Smooth muscle cell of the coronary artery (primary cell): ENCODE measurements around the gene CENPA. TPM values are rescaled to one million over a fixed set of nuclear protein-coding genes. Genes with fewer than 3 reads are reported as not detected.

Experiments used
- total RNA-seq: library from RNA; depleted of rRNA; stranded (reverse); fragments of >200 nt; gene quantifications from 2 replicates; pipeline ENCODE4 v1.2.3, GENCODE V29; 2014; ENCODE audit warnings: low replicate concordance

CENPA gene
- 0.47 and 2.9 TPM in 2 replicates for total RNA-seq

DNA sequence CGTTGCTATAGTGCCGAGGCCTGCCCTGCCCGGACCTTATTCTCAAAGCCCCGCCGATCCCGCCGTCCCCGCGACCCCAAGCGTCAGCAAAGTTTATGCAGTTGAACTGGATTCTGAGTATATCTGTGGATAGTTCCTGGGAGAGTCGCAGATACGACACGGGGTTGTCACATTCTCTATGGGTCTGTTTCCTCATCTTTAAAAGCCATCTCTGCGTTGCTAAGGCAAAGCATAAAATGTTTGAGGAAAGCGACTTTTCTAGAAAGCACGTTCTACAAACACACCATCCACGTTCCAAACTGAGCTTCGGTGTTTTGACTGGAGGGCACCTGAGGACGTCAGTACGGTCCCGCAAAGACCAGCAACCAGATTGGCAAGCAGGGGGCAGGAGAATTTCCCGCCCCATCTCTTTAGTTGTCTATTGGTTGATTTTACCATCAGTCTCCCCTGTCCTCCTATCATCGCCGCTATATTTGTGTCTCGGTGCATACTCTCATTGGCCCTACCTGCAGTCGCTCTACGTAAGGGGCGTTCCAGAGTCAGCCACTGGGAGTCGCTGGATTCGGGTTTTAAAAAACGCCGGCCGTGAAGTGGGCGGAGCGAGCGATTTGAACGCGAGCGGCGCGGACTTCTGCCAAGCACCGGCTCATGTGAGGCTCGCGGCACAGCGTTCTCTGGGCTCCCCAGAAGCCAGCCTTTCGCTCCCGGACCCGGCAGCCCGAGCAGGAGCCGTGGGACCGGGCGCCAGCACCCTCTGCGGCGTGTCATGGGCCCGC, at the start of gene CENPA:
TSS of gene CENPA (plus strand) at position 626 of the 776 bp plus-strand sequence. CDS start at position 767, 141 bp downstream.

GRCh38 chr2:26764078-26764887, 21.6 kb upstream of the CENPA start, which contains the start of gene SLC35F6:
SLC35F6 (plus strand) TSS chr2:26764284; CDS start chr2:26764350, 66 bp downstream.

Other genes starting within 250 kb of the CENPA start
- gene CIB4, start 144.7 kb upstream of the CENPA start, total RNA-seq: not detected in 2 replicates
- 0.23 and 1.1 TPM in 2 replicates for gene KCNK3, start 93.3 kb upstream of the CENPA start, total RNA-seq
- gene SLC35F6, start 21.8 kb upstream of the CENPA start, total RNA-seq: 21.4 and 30.4 TPM in 2 replicates
- gene DPYSL5, start 62.1 kb downstream of the CENPA start, total RNA-seq: not detected in 2 replicates
- gene MAPRE3, start 184.6 kb downstream of the CENPA start, total RNA-seq: 3.2 and 7.8 TPM in 2 replicates
- gene TMEM214, start 246.9 kb downstream of the CENPA start, total RNA-seq: 25.3 and 33.9 TPM in 2 replicates